Spleen (tissue), 11 donors: ENCODE results near the gene BTG4. TPM values are rescaled to one million over a fixed set of nuclear protein-coding genes. Genes with fewer than 3 reads are reported as not detected.

Source experiments
- DNase-seq: peaks from one replicate; pipeline ENCODE4 v3.0.0-alpha.2; 2020
- H3K27ac ChIP-seq, 8 donors: fragments of 200-600 bp; sonication (generic) in 7 of 8; 1 replicate in 4 of 8; 2 replicates in 4 of 8; pipeline versions ENCODE4 v1.5.0 to v1.8.0; 2016 to 2021; ENCODE audit warnings: inconsistent platforms in 4 of 8, mild to moderate bottlenecking in 4 of 8, moderate library complexity in 1 of 8
- H3K27me3 ChIP-seq, 7 donors: fragments of 200-600 bp; sonication (generic) in 6 of 7; replicated peaks in 1 of 7; 1 replicate in 4 of 7; 2 replicates in 3 of 7; pipeline versions ENCODE4 v1.5.0 to v1.8.0; 2016 to 2021; ENCODE audit warnings: inconsistent platforms in 3 of 7, mild to moderate bottlenecking in 1 of 7
- H3K36me3 ChIP-seq, 6 donors: fragments of 200-600 bp; sonication (generic) in 5 of 6; 1 replicate in 4 of 6; 2 replicates in 2 of 6; pipeline versions ENCODE4 v1.5.0 to v1.8.0; 2016 to 2021; ENCODE audit warnings: inconsistent platforms in 2 of 6
- H3K4me1 ChIP-seq, 6 donors: fragments of 200-600 bp; sonication (generic) in 5 of 6; 1 replicate in 3 of 6; 2 replicates in 3 of 6; pipeline versions ENCODE4 v1.5.0 to v1.8.0; 2016 to 2021; ENCODE audit warnings: inconsistent platforms in 3 of 6
- H3K4me3 ChIP-seq, 8 donors: fragments of 200-600 bp; sonication (generic) in 7 of 8; 1 replicate in 4 of 8; 2 replicates in 4 of 8; pipeline versions ENCODE4 v1.5.0 to v1.8.0; 2016 to 2021; ENCODE audit warnings: inconsistent platforms in 4 of 8, mild to moderate bottlenecking in 4 of 8, moderate library complexity in 2 of 8
- H3K9me3 ChIP-seq, 8 donors: fragments of 200-600 bp; sonication (generic) in 7 of 8; 1 replicate in 4 of 8; 2 replicates in 4 of 8; pipeline versions ENCODE4 v1.5.0 to v1.8.0; 2016 to 2021; ENCODE audit warnings: inconsistent platforms in 4 of 8
- CTCF ChIP-seq, 11 experiments: fragments of 200-600 bp in 7 of 11; fragments of 450-650 bp in 4 of 11; sonication (generic) in 4 of 11; IDR thresholded peaks in 8 of 11; conservative IDR thresholded peaks in 3 of 11; 1 replicate in 7 of 11; 2 replicates in 4 of 11; pipeline versions ENCODE4 v1.4.0 to v1.8.0; 2016 to 2021; ENCODE audit warnings: antibody characterized with exemption in 11 of 11, inconsistent platforms in 4 of 11, mild to moderate bottlenecking in 1 of 11
- POLR2A ChIP-seq, 3 donors: fragments of 450-650 bp; IDR thresholded peaks; one replicate each; pipeline ENCODE4 v1.5.1; 2017; ENCODE audit warnings: antibody characterized with exemption in 3 of 3, mild to moderate bottlenecking in 1 of 3
- POLR2AphosphoS5 ChIP-seq, 3 donors: sonication (generic); formaldehyde crosslinking; IDR thresholded peaks; one replicate each; pipeline ENCODE4 v1.5.1; 2017; ENCODE audit warnings: antibody characterized with exemption in 3 of 3
- WGBS, 5 donors: extraction: QIAGEN DNeasy Blood & Tissue Kit in 3 of 5; methylation state at CpG; one replicate each; pipeline versions ENCODE4 v1.1.5 to v1.1.7; 2013 to 2018; 5-methylcytosine and 5-hydroxymethylcytosine counted together
- intact Hi-C: fragments of 100-400 bp; cut with DNase I; formaldehyde crosslinking; loops from one replicate; pipeline ENCODE4 v1.15.0; 2023; ENCODE audit warnings: low total_unique reads
- microRNA-seq, 3 donors: library from miRNA; unstranded; fragments of <30 nt; microRNA quantifications; one replicate each; pipeline versions ENCODE4 to v1.1.0, GENCODE V29; 2019 to 2020
- polyA plus RNA-seq, 3 donors: library from polyadenylated mRNA; stranded (reverse); fragments of 200-250 nt; gene quantifications; one replicate each; pipeline ENCODE4 v1.2.1, GENCODE V29; 2013
- small RNA-seq, 4 donors: library from RNA; depleted of rRNA; stranded (forward); fragments of <200 nt; gene quantifications; one replicate each; pipeline ENCODE3, GENCODE V24; 2016
- total RNA-seq, 7 donors: library from RNA; depleted of rRNA in 3 of 7; stranded (reverse); fragments of >200 nt in 3 of 7; fragmentation: NEBNext Ultra II Directional in 4 of 7; extraction: Animal tissue kit (Norgen Biotek cat#: 25700) in 4 of 7; gene quantifications; one replicate each; pipeline versions ENCODE4 v1.1.0 to v1.2.1, GENCODE V29; 2016 to 2021
- donor health status: healthy with polysubstance abuse.
- donor health status: DM: no; HTN: no; CAD: no; lungs with moderate emphysema.
- donor health status: DM: no; HTN: no; CAD: no.
- donor health status: Bipolar disorder and iron deficiency.
- donor health status: healthy.
- donor health status: DM: no; HTN: no; CAD: no.
- donor health status: DM: yes; HTN: yes; CAD: no.

The BTG4 gene
- total and polyA plus RNA-seq, 10 donors = not detected

GRCh38 chr11:111447931-111448330, 64.3 kb downstream of the BTG4 start:
- Histone ChIP-seq H3K4me1 (peaks cover 13 to 35% (median 19%) of the 10 kb centered on the region in 6 donors), H3K27ac (no peak overlapping the region), H3K9me3 (no peaks in the 10 kb centered on the region), H3K4me3 (no peak overlapping the region), H3K36me3 (no peaks in the 10 kb centered on the region), H3K27me3 (no peaks in the 10 kb centered on the region)
- WGBS, 5 donors = 91 to 96% (median 94%) methylated on average over 5 of the region's 5 CpGs
- no peak for TF ChIP-seq CTCF (IDR thresholded peaks at IDR 0.05 in 8 of 11, conservative IDR thresholded peaks at IDR 0.05 in 3 of 11)
- TF ChIP-seq POLR2AphosphoS5 (IDR thresholded peaks at IDR 0.05) = no peak
- TF ChIP-seq POLR2A (IDR thresholded peaks at IDR 0.05) = no peak
- intact Hi-C loops = loop anchor here (5.0 to 10.0 kb wide), 2 partner anchors 166 to 1003 kb away; no protein-coding TSS in a partner anchor
- no peak for DNase-seq

DNA sequence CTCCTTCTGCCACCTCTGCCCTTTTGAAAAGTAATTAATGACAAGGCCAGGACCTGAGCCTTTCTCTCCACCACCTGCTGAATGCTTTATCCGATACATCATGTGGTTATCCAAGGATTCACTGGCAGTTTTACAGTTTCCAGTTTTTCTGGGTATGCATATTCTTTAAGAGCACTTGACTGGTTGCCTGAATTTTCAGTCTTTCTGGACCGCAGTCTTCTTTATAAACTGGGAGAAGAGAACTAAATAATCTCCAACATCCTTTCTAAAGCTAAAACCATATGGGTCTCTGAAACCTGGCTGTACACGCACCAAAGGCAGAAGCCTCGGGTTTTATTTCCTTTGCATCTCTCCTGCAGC, 65.1 kb downstream of the BTG4 start:
- no peak for TF ChIP-seq POLR2AphosphoS5 (IDR thresholded peaks at IDR 0.05)
- WGBS, 5 donors = 74 to 93% (median 86%) methylated on average over 4 of the region's 4 CpGs
- Histone ChIP-seq H3K27me3 (no peaks in the 10 kb centered on the region), H3K4me1 (peaks cover 13 to 35% (median 19%) of the 10 kb centered on the region in 6 donors), H3K4me3 (no peak overlapping the region), H3K9me3 (no peaks in the 10 kb centered on the region), H3K27ac (no peak overlapping the region), H3K36me3 (no peaks in the 10 kb centered on the region)
- intact Hi-C loops = loop anchor here (5.0 to 10.0 kb wide), 2 partner anchors 165 to 1002 kb away; no protein-coding TSS in a partner anchor
- no peak for DNase-seq

GRCh38 chr11:111446404-111447111, 65.6 kb downstream of the BTG4 start:
- TF ChIP-seq CTCF (IDR thresholded peaks at IDR 0.05 in 8 of 11, conservative IDR thresholded peaks at IDR 0.05 in 3 of 11) (peak; percentile 71 to 100 (median 88)), POLR2AphosphoS5 (IDR thresholded peaks at IDR 0.05) (peak in 2 of 3 donors; percentile 65 to 92), POLR2A (IDR thresholded peaks at IDR 0.05) (no peak)
- no peaks in the 10 kb centered on the region for H3K36me3 ChIP-seq
- no peak overlapping the region for H3K4me3 ChIP-seq
- intact Hi-C loops = loop anchor here (5.0 to 10.0 kb wide), 2 partner anchors 164 to 1002 kb away; no protein-coding TSS in a partner anchor
- H3K27me3 ChIP-seq = no peaks in the 10 kb centered on the region
- WGBS, 5 donors = 33 to 39% (median 38%) methylated on average over 5 of the region's 5 CpGs
- peak; percentile 91 for DNase-seq
- peaks cover 13 to 35% (median 19%) of the 10 kb centered on the region in 6 donors for H3K4me1 ChIP-seq
- no peaks in the 10 kb centered on the region for H3K9me3 ChIP-seq
- H3K27ac ChIP-seq = peak overlapping the region in 5 of 8 donors; percentile 20 to 67 (median 33)

DNA sequence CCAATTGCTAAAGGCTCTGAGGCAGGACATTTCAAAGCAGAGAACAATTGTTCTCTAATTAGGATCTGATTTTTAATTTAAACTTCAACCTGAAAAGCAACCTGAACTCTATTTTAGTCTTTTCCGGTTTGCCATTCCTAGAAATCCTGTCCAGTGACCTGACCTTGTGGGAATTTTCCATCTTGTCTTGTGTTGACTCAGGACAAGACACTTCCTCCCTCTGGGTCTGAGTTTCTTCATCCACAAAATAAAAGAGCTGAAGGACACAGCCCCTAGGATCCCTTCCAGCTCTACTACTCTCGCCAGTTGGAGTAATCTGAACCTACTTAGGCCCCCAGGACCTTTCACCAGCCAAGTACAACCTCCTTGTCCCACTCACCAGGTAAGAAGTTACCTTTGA, 66.6 kb downstream of the BTG4 start:
- no peak overlapping the region for H3K4me3 ChIP-seq
- H3K9me3 ChIP-seq = no peaks in the 10 kb centered on the region
- no peak for DNase-seq
- peak overlapping the region in 4 of 8 donors; percentile 20 to 67 (median 36) for H3K27ac ChIP-seq
- 77 to 93% (median 89%) methylated on average over 2 of the region's 2 CpGs for WGBS, 5 donors
- intact Hi-C loops = loop anchor here (5.0 to 10.0 kb wide), 2 partner anchors 163 to 1001 kb away; no protein-coding TSS in a partner anchor
- no peak for TF ChIP-seq POLR2AphosphoS5 (IDR thresholded peaks at IDR 0.05)
- no peak for TF ChIP-seq CTCF (IDR thresholded peaks at IDR 0.05 in 8 of 11, conservative IDR thresholded peaks at IDR 0.05 in 3 of 11)
- no peaks in the 10 kb centered on the region for H3K27me3 ChIP-seq
- H3K4me1 ChIP-seq = peaks cover 13 to 30% (median 19%) of the 10 kb centered on the region in 6 donors
- no peaks in the 10 kb centered on the region for H3K36me3 ChIP-seq

Small RNA genes within 50 kb of the gene (microRNA-seq; reads per million reads assigned to microRNA genes)
- gene MIR34B (3.2 to 5.9 (median 3.3) reads per million in 3 donors), gene MIR34C (28.2 to 111 (median 50.1) reads per million in 3 donors)

Small RNA genes within 50 kb of the gene (small RNA-seq; reads per million reads assigned to genes)
- gene MIR34B (0.12 to 0.96 (median 0.39) reads per million in 4 donors), gene MIR34C (1.7 to 5.3 (median 2.2) reads per million in 4 donors)

Other genes with a start within 250 kb of the BTG4 start
- gene POU2AF3, start 213.8 kb downstream of the BTG4 start, total RNA-seq = 1 to 10 TPM in 1 of 7 donors, under 1 TPM in 3, not detected in 3; 0.30 to 1.4 (median 0.48) TPM
- 1 to 10 TPM in 2 of 3 donors, under 1 TPM in 1; 0.54 to 2.0 (median 1.3) TPM for gene POU2AF3, start 213.8 kb downstream of the BTG4 start, polyA plus RNA-seq
- 100 to 1,000 TPM in 4 of 7 donors, 10 to 100 TPM in 3; 89.1 to 280 (median 124) TPM for gene POU2AF1, start 133.1 kb downstream of the BTG4 start, total RNA-seq
- 100 to 1,000 TPM in 1 of 3 donors, 10 to 100 TPM in 2; 60.1 to 108 (median 73.0) TPM for gene POU2AF1, start 133.1 kb downstream of the BTG4 start, polyA plus RNA-seq
- not detected for gene HOATZ, start 2.4 kb upstream of the BTG4 start, total RNA-seq
- gene HOATZ, start 2.4 kb upstream of the BTG4 start, polyA plus RNA-seq = not detected
- 10 to 100 TPM in 5 of 7 donors, 1 to 10 TPM in 2; 7.3 to 14.7 (median 12.9) TPM for gene LAYN, start 28.3 kb upstream of the BTG4 start, total RNA-seq
- gene LAYN, start 28.3 kb upstream of the BTG4 start, polyA plus RNA-seq = 1 to 10 TPM; 3.1 to 4.7 (median 4.3) TPM
- 10 to 100 TPM; 11.9 to 23.8 (median 17.4) TPM for gene SIK2, start 90.1 kb upstream of the BTG4 start, total RNA-seq
- 1 to 10 TPM; 1.7 to 2.9 (median 2.3) TPM for gene SIK2, start 90.1 kb upstream of the BTG4 start, polyA plus RNA-seq